KMS-11 (cell line): ENCODE results near the gene PGAM2.

ENCODE experiments used
- H2AFZ ChIP-seq: fragments of 200-600 bp; sonication (generic); 2 replicates; pipeline ENCODE4 v1.6.1; 2016; ENCODE audit warnings: antibody characterized with exemption, mixed run types, low read depth
- H3K27ac ChIP-seq: fragments of 200-600 bp; sonication (generic); 2 replicates; pipeline ENCODE4 v1.6.1; 2016; ENCODE audit warnings: mild to moderate bottlenecking, mixed run types
- H3K27me3 ChIP-seq: fragments of 200-600 bp; sonication (generic); 2 replicates; pipeline ENCODE4 v1.6.1; 2017; ENCODE audit warnings: mild to moderate bottlenecking, low read depth, mixed run types, moderate library complexity; ENCODE audit not compliant: insufficient read depth
- H3K36me3 ChIP-seq: fragments of 200-600 bp; sonication (generic); 2 replicates; pipeline ENCODE4 v1.6.1; 2017; ENCODE audit warnings: mild to moderate bottlenecking, mixed run types; ENCODE audit not compliant: insufficient read depth
- H3K4me1 ChIP-seq: fragments of 200-600 bp; sonication (generic); 2 replicates; pipeline ENCODE4 v1.6.1; 2016; ENCODE audit warnings: mild to moderate bottlenecking, low read depth, mixed run types; ENCODE audit not compliant: poor library complexity, severe bottlenecking
- H3K4me2 ChIP-seq: fragments of 200-600 bp; sonication (generic); 2 replicates; pipeline ENCODE4 v1.7.0; 2016; ENCODE audit warnings: mild to moderate bottlenecking, mixed run types
- H3K4me3 ChIP-seq: fragments of 200-600 bp; sonication (generic); IDR thresholded peaks from 2 replicates; pipeline ENCODE4 v1.6.1; 2017; ENCODE audit warnings: low read depth, low read length, mixed read lengths; ENCODE audit not compliant: insufficient read depth
- H3K79me2 ChIP-seq: fragments of 200-600 bp; sonication (generic); 2 replicates; pipeline ENCODE4 v1.6.1; 2016; ENCODE audit warnings: low read depth, mixed run types; ENCODE audit not compliant: insufficient read depth
- H3K9ac ChIP-seq: fragments of 200-600 bp; sonication (generic); 2 replicates; pipeline ENCODE4 v1.6.1; 2016; ENCODE audit warnings: mild to moderate bottlenecking, mixed run types
- H4K20me1 ChIP-seq: fragments of 200-600 bp; sonication (generic); 2 replicates; pipeline ENCODE4 v1.6.1; 2016; ENCODE audit warnings: mild to moderate bottlenecking, mixed run types; ENCODE audit not compliant: insufficient read depth
- CTCF ChIP-seq: fragments of 200-600 bp; sonication (generic); conservative IDR thresholded peaks from 2 replicates; pipeline ENCODE4 v1.6.1; 2017; ENCODE audit warnings: low read depth, mild to moderate bottlenecking, antibody characterized with exemption, low read length, moderate library complexity, mixed read lengths

PGAM2 gene

GRCh38 chr7:44079331-44080021 is 14.1 kb upstream of the PGAM2 start:
- no peak overlapping the region for H3K4me2 ChIP-seq
- no peak for TF ChIP-seq CTCF
- H3K4me3 ChIP-seq = no peak overlapping the region
- H3K4me1 ChIP-seq = peaks cover 4% of the 10 kb centered on the region
- no peaks in the 10 kb centered on the region for H3K79me2 ChIP-seq
- peaks cover 10% of the 10 kb centered on the region; the same call in 1 of the 2 replicates for H3K27me3 ChIP-seq
- no peaks in the 10 kb centered on the region for H3K36me3 ChIP-seq
- no peaks in the 10 kb centered on the region for H4K20me1 ChIP-seq
- no peak overlapping the region for H3K27ac ChIP-seq
- H3K9ac ChIP-seq = no peak overlapping the region
- H2AFZ ChIP-seq = no peak overlapping the region

GRCh38 chr7:44078521-44078920 is 13.2 kb upstream of the PGAM2 start:
- Histone ChIP-seq H3K4me3 (no peak overlapping the region), H3K4me1 (peaks cover 4% of the 10 kb centered on the region), H4K20me1 (no peaks in the 10 kb centered on the region), H3K4me2 (no peak overlapping the region), H3K27ac (no peak overlapping the region), H3K79me2 (no peaks in the 10 kb centered on the region), H3K9ac (no peak overlapping the region), H3K27me3 (peaks cover 2% of the 10 kb centered on the region; the same call in 1 of the 2 replicates), H2AFZ (no peak overlapping the region), H3K36me3 (no peaks in the 10 kb centered on the region)
- no peak for TF ChIP-seq CTCF

- Histone ChIP-seq H4K20me1 (no peaks in the 10 kb centered on the region), H3K4me3 (no peak overlapping the region), H3K4me2 (no peak overlapping the region), H3K27ac (no peak overlapping the region), H3K79me2 (no peaks in the 10 kb centered on the region), H3K4me1 (no peaks in the 10 kb centered on the region), H3K9ac (no peak overlapping the region), H2AFZ (no peak overlapping the region), H3K27me3 (no peaks in the 10 kb centered on the region), H3K36me3 (no peaks in the 10 kb centered on the region)
- no peak for TF ChIP-seq CTCF
Measured at GRCh38 chr7:44077681-44078091, 12.3 kb upstream of the PGAM2 start.

GRCh38 chr7:44077061-44077460 is 11.7 kb upstream of the PGAM2 start:
- Histone ChIP-seq H3K27ac (no peak overlapping the region), H3K27me3 (no peaks in the 10 kb centered on the region), H3K79me2 (no peaks in the 10 kb centered on the region), H2AFZ (no peak overlapping the region), H3K36me3 (no peaks in the 10 kb centered on the region), H3K4me3 (no peak overlapping the region), H3K4me2 (no peak overlapping the region), H4K20me1 (no peaks in the 10 kb centered on the region), H3K9ac (no peak overlapping the region), H3K4me1 (no peaks in the 10 kb centered on the region)
- no peak for TF ChIP-seq CTCF
